OCI-LY7 (cell line): ENCODE results near the gene SMIM44. TPM values are rescaled to one million over a fixed set of nuclear protein-coding genes. Genes with fewer than 3 reads are reported as not detected.

ENCODE experiments used
- BruUV-seq: library from RNA; stranded (reverse); fragments of 400-500 nt; replicated peaks from 2 replicates; lab custom pipeline; 2021; lab: Mats Ljungman, UMichigan
- CTCF ChIA-PET: fragments of 300-600 bp; sonication (Branson Sonifier 250); formaldehyde crosslinking; loops from one replicate; lab custom pipeline; 2022; ENCODE audit warnings: antibody characterized with exemption; ENCODE audit not compliant: unreplicated experiment; lab: Charles Lee
- POLR2A ChIA-PET: fragments of 300-600 bp; sonication (Branson Sonifier 250); formaldehyde crosslinking; loops from one replicate; lab custom pipeline; 2022; ENCODE audit warnings: antibody characterized with exemption; lab: Charles Lee
- DNase-seq: peaks from one replicate; pipeline ENCODE4 v3.0.0-alpha.2; 2015; ENCODE audit warnings: low spot score
- H2AFZ ChIP-seq: fragments of 200-600 bp; sonication (generic), shearing (Covaris generic); 2 replicates; pipeline ENCODE4 v1.6.1; 2014; ENCODE audit warnings: mild to moderate bottlenecking, antibody characterized with exemption, low read length, moderate library complexity
- H3K27ac ChIP-seq: fragments of 200-600 bp; sonication (generic); 2 replicates; pipeline ENCODE4 v1.5.1; 2014; ENCODE audit warnings: mixed run types, low read depth, mild to moderate bottlenecking, moderate library complexity, low read length, inconsistent platforms; ENCODE audit not compliant: poor library complexity, severe bottlenecking
- H3K36me3 ChIP-seq: fragments of 200-600 bp; sonication (generic); 2 replicates; pipeline ENCODE4 v1.6.1; 2014; ENCODE audit warnings: mild to moderate bottlenecking, antibody characterized with exemption, low read length, moderate library complexity, mixed read lengths; ENCODE audit not compliant: insufficient read depth
- H3K4me1 ChIP-seq: fragments of 200-600 bp; sonication (generic); 2 replicates; pipeline ENCODE4 v1.5.1; 2014; ENCODE audit warnings: mild to moderate bottlenecking, low read length; ENCODE audit not compliant: insufficient read depth, poor library complexity, severe bottlenecking
- H3K4me2 ChIP-seq: fragments of 200-600 bp; sonication (generic); 2 replicates; pipeline ENCODE4 v1.6.1; 2014; ENCODE audit warnings: mild to moderate bottlenecking, low read length
- H3K4me3 ChIP-seq: fragments of 200-600 bp; sonication (generic); 2 replicates; pipeline ENCODE4 v1.5.1; 2014; ENCODE audit warnings: mild to moderate bottlenecking, low read depth, low read length; ENCODE audit not compliant: poor library complexity, severe bottlenecking
- H3K79me2 ChIP-seq: fragments of 200-600 bp; sonication (generic); 2 replicates; pipeline ENCODE4 v1.6.1; 2016; ENCODE audit warnings: low read depth, mild to moderate bottlenecking, low read length, moderate library complexity, mixed read lengths; ENCODE audit not compliant: insufficient read depth
- H3K9me2 ChIP-seq: fragments of 200-600 bp; sonication (generic); 2 replicates; pipeline ENCODE4 v1.6.1; 2016; ENCODE audit warnings: mild to moderate bottlenecking, low read length, mixed read lengths; ENCODE audit not compliant: insufficient read depth
- H3K9me3 ChIP-seq: fragments of 200-600 bp; sonication (generic); 2 replicates; pipeline ENCODE4 v1.6.1; 2014; ENCODE audit warnings: mild to moderate bottlenecking, mixed run types, low read length, mixed read lengths
- H4K20me1 ChIP-seq: fragments of 200-600 bp; sonication (generic); 2 replicates; pipeline ENCODE4 v1.6.1; 2014; ENCODE audit warnings: mild to moderate bottlenecking, antibody characterized with exemption, low read length, moderate library complexity, mixed read lengths; ENCODE audit not compliant: insufficient read depth
- EZH2phosphoT487 ChIP-seq: fragments of 200-600 bp; sonication (generic); IDR thresholded peaks from 2 replicates; pipeline ENCODE4 v1.6.1; 2018; ENCODE audit warnings: low read depth, borderline replicate concordance, mild to moderate bottlenecking, mixed run types, antibody characterized with exemption, low read length, moderate library complexity, mixed read lengths
- intact Hi-C: fragments of 100-400 bp; cut with micrococcal nuclease; formaldehyde crosslinking; loops from one replicate; pipeline ENCODE4 v1.10.0; 2022; ENCODE audit not compliant: unreplicated experiment
- total RNA-seq, 2 experiments: library from RNA; depleted of rRNA in 1 of 2; stranded (reverse); fragments of >200 nt in 1 of 2; shearing (Covaris generic) in 1 of 2; gene quantifications; 2 replicates each; pipeline ENCODE4 v1.2.3, GENCODE V29; 2014 to 2022
- TF ChIP-seq, protein P1 (sequence below): fragments of 200-600 bp; sonication (generic); conservative IDR thresholded peaks from 2 replicates; pipeline ENCODE4 v1.5.1; 2014; ENCODE audit warnings: mild to moderate bottlenecking, antibody characterized with exemption, low read length, moderate library complexity, mixed read lengths

Gene SMIM44
- total RNA-seq, 2 experiments from 2014 or later = not detected

DNA sequence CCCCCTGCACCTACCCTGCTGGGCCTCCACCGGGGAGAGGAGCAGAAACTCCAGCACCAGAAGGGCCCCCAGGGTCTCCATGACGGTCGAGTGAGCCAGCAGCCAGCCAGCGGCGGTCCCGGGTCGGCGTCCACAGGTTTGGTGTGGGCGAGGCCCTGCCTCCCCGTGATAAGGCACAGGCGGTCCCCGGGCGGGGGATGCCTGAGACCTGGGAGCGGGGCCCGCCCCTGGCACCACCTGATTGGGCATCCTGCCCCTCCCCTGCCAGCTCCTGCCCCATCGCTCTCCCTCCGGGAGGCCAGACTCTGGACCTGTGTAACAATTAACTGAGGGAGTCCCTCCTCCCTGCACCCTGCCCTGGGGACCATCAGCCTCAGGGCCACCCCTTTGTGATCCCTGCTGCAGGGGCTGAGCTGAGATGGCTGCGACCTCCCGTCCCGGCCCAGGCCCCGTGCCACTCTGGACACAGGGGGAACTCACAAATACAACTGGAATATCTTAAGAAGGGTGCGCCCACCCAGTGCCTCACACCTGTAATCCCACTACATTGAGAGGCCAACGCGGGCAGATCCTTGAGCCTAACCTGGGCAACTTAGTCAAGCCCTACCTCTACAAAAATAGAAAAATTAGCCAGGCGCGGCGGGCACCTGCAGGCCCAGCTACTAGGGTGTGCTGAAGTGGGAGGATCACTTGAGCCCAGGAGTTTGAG lies 2.7 kb downstream of the SMIM44 start, which contains the start of gene SMIM24:
SMIM24 (minus strand) TSS at position 143 of the 709 bp plus-strand sequence; CDS start at position 81, 62 bp downstream.
- peak; percentile 76 for DNase-seq
- BruUV-seq = no TSS peak
- TF ChIP-seq EZH2phosphoT487 = no peak
- TF ChIP-seq, protein P1, sequence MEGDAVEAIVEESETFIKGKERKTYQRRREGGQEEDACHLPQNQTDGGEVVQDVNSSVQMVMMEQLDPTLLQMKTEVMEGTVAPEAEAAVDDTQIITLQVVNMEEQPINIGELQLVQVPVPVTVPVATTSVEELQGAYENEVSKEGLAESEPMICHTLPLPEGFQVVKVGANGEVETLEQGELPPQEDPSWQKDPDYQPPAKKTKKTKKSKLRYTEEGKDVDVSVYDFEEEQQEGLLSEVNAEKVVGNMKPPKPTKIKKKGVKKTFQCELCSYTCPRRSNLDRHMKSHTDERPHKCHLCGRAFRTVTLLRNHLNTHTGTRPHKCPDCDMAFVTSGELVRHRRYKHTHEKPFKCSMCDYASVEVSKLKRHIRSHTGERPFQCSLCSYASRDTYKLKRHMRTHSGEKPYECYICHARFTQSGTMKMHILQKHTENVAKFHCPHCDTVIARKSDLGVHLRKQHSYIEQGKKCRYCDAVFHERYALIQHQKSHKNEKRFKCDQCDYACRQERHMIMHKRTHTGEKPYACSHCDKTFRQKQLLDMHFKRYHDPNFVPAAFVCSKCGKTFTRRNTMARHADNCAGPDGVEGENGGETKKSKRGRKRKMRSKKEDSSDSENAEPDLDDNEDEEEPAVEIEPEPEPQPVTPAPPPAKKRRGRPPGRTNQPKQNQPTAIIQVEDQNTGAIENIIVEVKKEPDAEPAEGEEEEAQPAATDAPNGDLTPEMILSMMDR = no peak
- H2AFZ ChIP-seq = peak within 1 kb of the TSS; percentile 82
- no peaks in the 10 kb centered on the region for H3K36me3 ChIP-seq
- no peaks in the 10 kb centered on the region for H3K9me3 ChIP-seq
- H4K20me1 ChIP-seq = no peaks in the 10 kb centered on the region
- no peaks in the 10 kb centered on the region for H3K79me2 ChIP-seq
- peak within 1 kb of the TSS; percentile 65 for H3K4me3 ChIP-seq
- peak within 1 kb of the TSS; percentile 84 for H3K27ac ChIP-seq
- peak within 1 kb of the TSS; percentile 92 for H3K4me2 ChIP-seq
- no peaks in the 10 kb centered on the region for H3K9me2 ChIP-seq
- ChIA-PET POLR2A (interaction anchor here (0.5 to 2.1 kb wide), 2 partner anchors 73 to 147 kb away, joined by 4 to 6 read pairs; no protein-coding TSS in a partner anchor), CTCF (interaction anchor here (0.6 kb wide), 1 partner anchor 207 kb away, joined by 3 read pairs; no protein-coding TSS in a partner anchor)
- H3K4me1 ChIP-seq = peaks cover 47% of the 10 kb centered on the region
- intact Hi-C loops = loop anchor here (1.0 kb wide), 1 partner anchor 25 kb away; no protein-coding TSS in a partner anchor

DNA sequence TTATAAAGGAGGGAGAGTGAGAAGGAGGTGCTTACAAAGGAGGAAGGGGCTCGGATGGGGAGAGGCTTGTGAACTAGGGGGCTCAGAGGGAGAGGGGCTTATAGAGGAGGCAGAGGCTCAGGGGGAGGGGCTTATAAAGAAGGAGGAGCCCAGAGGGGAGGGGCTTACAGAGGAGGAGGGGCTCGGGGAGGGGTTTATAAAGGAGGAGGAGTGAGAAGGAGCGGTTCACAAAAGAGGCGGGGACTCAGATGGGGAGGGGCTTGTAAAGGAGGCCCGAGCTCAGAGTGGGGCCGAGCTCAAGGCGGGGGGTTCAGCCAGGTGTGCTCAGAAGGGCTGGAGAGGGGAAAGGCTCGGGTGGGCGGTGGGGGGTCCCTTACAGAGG lies 3.4 kb downstream of the SMIM44 start:
- H3K4me3 ChIP-seq = peak overlapping the region; percentile 65
- no peaks in the 10 kb centered on the region for H3K36me3 ChIP-seq
- H3K9me3 ChIP-seq = no peaks in the 10 kb centered on the region
- intact Hi-C loops = loop anchor here (1.0 kb wide), 1 partner anchor 25 kb away; no protein-coding TSS in a partner anchor
- TF ChIP-seq, protein P1 = no peak
- no peak for TF ChIP-seq EZH2phosphoT487
- peaks cover 47% of the 10 kb centered on the region for H3K4me1 ChIP-seq
- H3K4me2 ChIP-seq = peak overlapping the region; percentile 92
- ChIA-PET POLR2A (interaction anchor here (0.5 to 2.1 kb wide), 10 partner anchors 19 to 861 kb away, joined by 3 to 6 read pairs (median 4); no protein-coding TSS in a partner anchor), CTCF (interaction anchor here (0.6 to 0.8 kb wide), 3 partner anchors 37 to 629 kb away, joined by 3 to 6 read pairs (median 3); no protein-coding TSS in a partner anchor)
- BruUV-seq = no TSS peak
- DNase-seq = peak; percentile 90
- no peaks in the 10 kb centered on the region for H3K79me2 ChIP-seq
- H4K20me1 ChIP-seq = no peaks in the 10 kb centered on the region
- no peak overlapping the region; the same call in 1 of the 2 replicates for H2AFZ ChIP-seq
- no peaks in the 10 kb centered on the region for H3K9me2 ChIP-seq
- H3K27ac ChIP-seq = peak overlapping the region; percentile 84
